HG03575 (cell line): ENCODE results near the gene MRPS24.

Source experiments
- ATAC-seq: cut with Tn5 transposase; IDR thresholded peaks from one replicate; pipeline ENCODE4 v1.9.1; 2021; ENCODE audit not compliant: unreplicated experiment, insufficient number of reproducible peaks, low FRiP score; ENCODE audit errors: extremely low read depth

MRPS24 gene

DNA sequence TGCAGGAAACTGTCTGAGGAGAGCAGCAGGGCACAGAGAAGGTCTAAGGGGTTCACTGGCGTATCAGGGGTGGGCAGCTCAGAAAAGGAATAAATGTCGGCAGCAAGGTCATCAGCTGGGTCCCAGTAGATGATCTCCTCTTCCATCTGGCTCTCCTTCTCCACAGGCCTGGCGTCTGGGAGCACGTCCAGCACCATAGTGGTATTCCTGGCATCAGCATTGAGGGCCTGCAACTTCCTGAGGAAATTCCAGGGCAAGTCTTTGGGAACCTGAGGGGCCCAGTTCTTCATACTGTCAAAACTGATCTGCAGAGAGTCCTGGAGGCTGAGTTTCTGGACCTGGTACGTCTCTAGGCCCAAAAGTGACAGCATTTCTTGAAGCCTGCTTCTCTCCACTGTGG lies 9.6 kb upstream of the MRPS24 start:
- no peak for ATAC-seq

DNA sequence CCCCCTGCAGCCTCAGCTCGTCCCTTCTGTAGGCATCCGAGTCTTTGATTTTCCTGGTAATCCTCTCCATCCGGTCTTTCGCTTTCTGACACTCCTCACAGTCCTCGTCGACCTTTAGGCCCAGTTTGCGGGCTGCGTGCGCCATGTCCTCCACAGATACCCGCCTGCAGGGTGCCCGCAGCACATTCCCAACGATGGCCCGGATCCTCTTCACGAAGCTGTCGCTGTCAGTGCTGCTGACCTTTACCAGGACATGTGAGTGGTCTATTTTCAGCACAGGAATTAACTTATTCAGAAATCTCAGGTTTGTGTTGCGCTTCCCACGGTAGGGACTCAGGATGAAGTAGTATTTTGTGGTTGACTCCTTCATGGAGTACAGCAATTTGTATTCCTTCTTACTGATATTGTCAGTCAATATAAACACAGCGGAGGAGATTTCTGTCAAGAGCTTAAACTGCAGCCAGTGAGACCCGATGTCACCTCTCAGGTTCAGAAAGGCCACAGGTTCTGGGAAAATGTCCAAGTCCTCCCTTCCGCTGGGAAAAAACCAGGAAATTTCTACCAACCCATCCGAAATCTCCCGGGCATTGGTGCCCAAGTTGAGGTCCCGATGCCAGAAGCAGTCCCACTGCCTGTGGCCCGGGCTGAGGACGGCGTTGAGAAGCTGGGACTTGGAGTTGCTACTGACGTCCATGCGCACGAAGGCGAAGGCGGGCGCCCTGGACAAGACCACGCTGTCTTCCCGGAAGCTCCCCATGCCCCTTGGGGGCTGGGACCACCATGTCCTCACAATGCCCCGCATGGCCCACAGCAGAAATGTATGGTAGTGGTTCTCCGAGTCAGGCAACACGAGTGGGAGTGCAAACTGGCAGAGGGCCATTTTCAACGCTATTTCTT lies 8.9 kb upstream of the MRPS24 start:
- ATAC-seq: no peak

GRCh38 chr7:43876976-43877745 lies 7.8 kb upstream of the MRPS24 start:
- no peak for ATAC-seq

GRCh38 chr7:43876241-43876640 lies 6.9 kb upstream of the MRPS24 start:
- no peak for ATAC-seq

GRCh38 chr7:43873300-43873699 lies 4.0 kb upstream of the MRPS24 start:
- ATAC-seq: no peak

DNA sequence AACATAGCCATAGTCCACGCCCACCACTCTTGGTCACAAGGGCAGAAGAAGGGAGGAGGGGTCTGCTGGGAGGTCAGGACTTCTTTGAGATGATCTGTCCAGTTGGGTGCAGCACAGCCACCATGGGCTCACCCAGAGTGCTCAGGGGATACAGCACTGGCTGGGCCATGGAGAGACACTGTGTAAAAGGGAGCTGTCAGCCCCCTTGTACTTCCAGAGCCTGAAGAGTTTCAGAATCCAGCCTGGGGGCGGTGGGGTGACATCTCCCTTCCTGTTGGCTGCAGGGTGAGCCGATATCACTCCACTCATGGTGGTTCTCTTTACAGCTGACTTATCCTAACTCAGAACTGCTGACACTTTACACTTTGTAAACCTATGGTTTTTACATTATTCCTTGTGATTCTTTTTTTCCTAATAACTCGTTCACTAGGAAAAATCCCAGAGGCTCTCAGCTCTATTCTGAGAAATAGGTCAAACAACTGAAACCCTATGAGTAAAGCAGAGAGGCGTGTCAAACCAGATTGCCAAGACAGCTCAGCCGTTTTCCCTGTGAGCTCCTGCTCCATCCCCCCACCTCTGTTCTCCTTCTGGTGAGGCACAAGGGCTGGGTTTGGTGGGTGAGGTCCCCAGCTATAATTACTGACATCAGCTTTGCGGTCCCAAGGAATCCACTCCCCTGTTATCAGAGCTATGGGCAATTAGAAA lies 3.2 kb upstream of the MRPS24 start:
- no peak for ATAC-seq

GRCh38 chr7:43871064-43871463 lies 1.7 kb upstream of the MRPS24 start:
- ATAC-seq: no peak

DNA sequence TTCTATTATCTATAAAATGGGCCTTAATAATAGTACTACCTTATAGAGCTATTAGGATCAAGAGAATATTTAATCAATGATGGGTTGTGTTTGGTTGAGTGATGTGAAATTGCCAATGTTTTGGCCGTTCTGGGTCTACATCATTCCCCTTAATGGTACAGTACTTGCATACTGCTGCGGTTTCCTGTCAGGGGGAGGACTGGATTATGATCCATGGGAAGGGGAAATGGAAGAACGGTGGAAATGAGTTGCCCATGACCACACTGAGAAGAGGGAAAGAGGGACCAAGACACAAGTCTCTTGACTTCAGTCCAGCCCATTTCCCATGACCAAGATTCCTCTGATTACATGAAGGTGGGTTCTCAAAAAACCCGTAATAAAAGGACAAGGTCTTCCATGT lies 999 bp upstream of the MRPS24 start:
- no peak for ATAC-seq

DNA sequence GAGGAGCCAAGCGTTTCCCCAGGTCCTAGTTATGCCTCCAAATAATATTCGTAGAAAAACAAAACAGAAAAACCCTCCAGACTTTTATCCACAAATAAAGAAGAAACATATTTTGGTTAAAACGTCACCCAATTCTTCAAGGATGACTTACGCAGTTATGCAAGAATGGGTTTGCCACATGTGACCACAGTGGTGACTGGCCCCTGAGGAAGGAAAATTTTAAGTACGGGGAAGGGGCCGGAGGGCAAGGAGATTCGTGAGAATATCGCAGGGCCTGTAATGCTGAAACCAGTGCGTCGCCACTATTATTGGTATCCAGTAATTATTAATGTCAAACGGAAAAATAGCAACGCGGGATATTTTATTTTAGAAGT lies 537 bp upstream of the MRPS24 start:
- no peak for ATAC-seq

- no peak for ATAC-seq
These were observed 674 bp downstream of the MRPS24 start for GRCh38 chr7:43868681-43869005.

GRCh38 chr7:43868181-43868580 lies 1.1 kb downstream of the MRPS24 start:
- ATAC-seq: no peak

GRCh38 chr7:43865277-43865676 lies 4.0 kb downstream of the MRPS24 start:
- no peak for ATAC-seq

DNA sequence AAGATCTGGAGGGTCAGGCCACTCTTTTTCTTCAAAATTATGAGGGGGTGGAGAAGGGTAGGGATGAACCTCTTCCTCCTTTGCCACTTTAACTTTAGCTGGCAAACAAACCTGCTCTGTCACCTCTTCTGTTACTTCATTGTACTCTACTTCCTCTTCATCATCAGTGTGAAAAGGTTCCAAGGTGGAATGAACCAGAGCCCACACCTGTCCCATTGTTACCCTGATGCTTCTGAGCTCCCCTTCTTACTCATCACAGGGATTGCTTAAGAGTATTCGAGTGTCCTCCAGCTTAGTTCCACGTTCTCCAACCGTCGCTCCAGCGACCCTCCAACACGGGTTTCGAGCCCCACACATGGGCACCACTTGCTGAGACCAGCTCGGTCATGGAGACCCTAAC lies 5.2 kb downstream of the MRPS24 start:
- no peak for ATAC-seq

DNA sequence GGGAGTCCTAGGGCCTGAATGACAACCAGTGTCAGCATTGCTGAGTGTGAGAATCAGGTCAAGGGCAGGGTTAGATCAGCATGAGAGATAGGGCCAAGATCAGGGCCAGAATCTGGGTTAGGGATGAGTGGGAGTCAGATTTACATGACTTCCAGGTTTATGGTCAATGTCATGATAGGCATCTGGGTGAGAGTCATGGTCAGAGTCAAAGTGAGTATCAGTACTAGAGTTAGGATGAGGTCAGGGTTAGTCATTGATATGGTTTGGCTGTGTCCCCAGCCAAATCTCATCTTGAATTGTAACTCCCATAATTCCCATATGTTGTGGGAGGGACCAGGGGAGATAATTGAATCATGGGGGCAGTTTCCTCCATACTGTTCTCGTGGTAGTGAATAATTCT lies 12.3 kb downstream of the MRPS24 start:
- ATAC-seq: no peak

DNA sequence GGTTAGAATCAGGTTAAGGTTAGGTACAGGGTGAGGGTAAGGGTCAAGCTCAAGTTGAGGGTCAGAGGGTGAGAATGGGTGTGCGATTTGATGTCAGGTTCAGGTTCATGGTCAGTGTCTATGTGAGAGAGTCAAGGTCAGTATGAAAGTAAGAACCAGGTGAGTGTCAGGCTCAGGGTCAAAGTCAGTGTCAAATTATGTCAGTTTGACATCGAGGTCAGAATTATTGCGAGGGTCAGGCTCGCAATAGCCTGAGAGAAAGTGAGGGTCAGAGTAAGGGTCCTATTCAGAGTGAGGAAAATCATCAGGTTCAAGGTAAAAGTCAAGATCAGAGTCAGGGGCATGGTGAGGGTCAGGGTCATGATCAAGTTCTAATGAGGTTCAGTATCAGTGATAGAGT lies 13.0 kb downstream of the MRPS24 start:
- no peak for ATAC-seq

DNA sequence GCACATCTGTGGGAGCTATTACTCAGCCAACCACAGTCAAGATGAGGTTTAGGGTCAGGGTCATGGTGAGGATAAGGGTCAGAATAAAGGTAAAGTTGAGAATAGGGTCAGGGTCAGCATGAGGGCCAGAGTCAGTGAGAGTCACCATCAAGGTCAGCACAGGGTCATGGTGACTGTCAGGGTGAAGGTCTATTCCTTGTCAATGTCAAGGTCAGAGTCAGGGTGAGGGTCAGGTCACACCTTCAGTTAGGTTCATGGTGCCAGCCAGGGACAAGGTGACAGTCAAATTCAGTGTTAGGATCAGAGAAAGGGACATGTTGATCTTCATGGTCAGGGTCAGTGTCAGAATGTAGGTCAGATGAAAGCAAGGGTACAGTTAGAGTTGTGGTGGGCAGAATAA lies 14.1 kb downstream of the MRPS24 start:
- ATAC-seq: no peak

DNA sequence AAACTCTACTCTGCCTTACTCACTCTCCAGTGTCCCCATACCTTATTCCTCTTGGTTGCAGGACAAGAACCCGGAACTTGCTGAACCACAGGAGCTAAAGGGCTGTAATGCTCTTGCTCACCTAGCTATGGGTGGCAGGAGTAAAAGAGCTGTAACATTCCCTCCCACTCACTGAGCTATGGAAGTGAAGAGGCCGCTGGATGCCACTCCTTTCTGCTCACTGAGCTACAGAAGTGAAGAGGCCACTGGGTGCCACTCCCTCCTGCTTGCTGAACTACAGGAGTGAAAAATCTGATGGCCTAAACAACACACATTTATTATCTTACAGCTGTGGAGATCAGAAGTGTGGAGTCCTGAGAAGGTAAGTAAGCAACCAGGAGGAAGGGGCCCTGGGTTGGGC lies 17.5 kb downstream of the MRPS24 start:
- no peak for ATAC-seq

DNA sequence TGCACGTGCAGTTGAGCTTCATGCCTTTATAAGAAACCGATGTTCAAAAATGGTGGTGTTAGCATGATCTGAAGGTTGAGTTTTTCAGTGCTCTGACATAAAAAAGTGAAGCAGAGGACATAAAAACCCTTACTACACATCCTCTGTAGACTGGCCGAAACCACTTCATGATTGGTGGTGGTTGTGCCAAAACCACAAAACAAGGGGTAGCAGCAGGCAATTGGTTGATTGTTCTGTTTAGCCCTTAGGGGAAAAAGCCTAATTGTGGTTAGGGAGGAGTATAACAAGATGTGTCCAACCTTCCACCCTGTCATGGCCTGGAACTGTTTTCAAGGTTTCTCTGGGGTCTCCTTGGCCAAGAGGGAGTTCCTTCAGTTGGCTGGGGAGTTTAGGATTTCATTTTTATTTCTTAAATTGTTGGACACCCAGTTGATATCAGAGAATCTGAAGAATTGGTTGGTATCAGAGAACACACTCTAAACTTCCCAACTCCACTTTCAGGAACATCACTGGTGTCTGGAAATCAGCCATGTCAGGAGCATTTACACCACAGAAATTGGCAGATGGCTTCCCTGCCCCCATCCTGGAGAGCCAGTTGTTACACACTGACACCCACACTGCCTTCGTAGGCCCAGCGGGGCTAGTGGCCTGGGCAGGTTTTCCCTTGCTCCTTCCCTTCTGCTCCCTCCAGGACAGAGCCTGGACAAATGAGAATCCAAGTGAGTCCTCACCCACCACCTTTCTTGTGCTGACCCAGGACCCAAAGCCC lies 18.8 kb downstream of the MRPS24 start:
- no peak for ATAC-seq

- ATAC-seq: no peak
These were observed 20.3 kb downstream of the MRPS24 start for GRCh38 chr7:43849047-43849446.
